Activated naive CD4-positive, alpha-beta T cell treated with anti-CD3 and anti-CD28 coated beads, Interleukin-2, amount 10 ng/mL, durations not matched to agents 5 hours and 36 hours (primary cell): ENCODE data around the gene CIBAR2. TPM values are rescaled to one million over a fixed set of nuclear protein-coding genes. Genes with fewer than 3 reads are reported as not detected.

Experiments used
- total RNA-seq, 2 experiments: library from RNA; stranded (reverse); gene quantifications; one replicate each; pipeline ENCODE4 v1.2.3, GENCODE V29; 2021

CIBAR2 gene
- total RNA-seq: not detected

GRCh38 chr16:85112364-85112763 is at the start of gene CIBAR2:
Gene CIBAR2, minus strand, starts transcription at chr16:85112472. Its CDS starts 120 bp downstream, at chr16:85112352.

Other genes with a start within 250 kb of the CIBAR2 start
- 10 to 100 TPM; 27.7 to 28.3 TPM for gene ZDHHC7, start 100.9 kb downstream of the CIBAR2 start, total RNA-seq
- gene KIAA0513, start 84.7 kb downstream of the CIBAR2 start, total RNA-seq: 1 to 10 TPM; 8.0 to 9.4 TPM